Measurements from ENCODE around the gene MON1B.

MON1B gene

GRCh38 chr16:77246150-77246549 is 55.2 kb downstream of the MON1B start:
- no CpG with 5 or more reads among the region's 2 CpGs for WGBS (ENCODE audit: insufficient coverage, insufficient read length)
- DNase-seq (ENCODE audit: low read depth, low spot score): no peak
- no peaks in the 10 kb centered on the region for H3K27me3 ChIP-seq (ENCODE audit: control insufficient read depth, insufficient read depth, low read length)

DNA sequence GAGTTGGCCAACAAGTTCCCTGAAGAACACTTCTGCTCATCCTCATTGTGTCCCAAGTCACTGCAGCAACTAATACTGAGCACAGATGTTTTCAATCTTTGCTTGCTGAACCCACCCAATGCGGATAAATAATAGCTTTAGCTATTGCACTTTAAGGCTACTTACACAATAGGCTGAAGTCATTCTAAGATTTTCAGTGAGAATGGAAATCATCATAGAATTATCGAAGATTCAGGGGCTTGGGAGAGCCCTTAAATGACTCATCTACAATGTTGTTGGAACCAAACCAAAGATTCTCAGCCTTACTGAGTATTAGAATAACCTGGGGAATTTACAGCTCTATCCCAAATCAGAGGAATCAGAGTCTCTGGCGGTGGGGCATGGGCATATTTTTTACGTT is 59.4 kb downstream of the MON1B start:
- no peaks in the 10 kb centered on the region for H3K9me3 ChIP-seq (ENCODE audit: control insufficient read depth, insufficient read depth, low read length)
- H3K4me3 ChIP-seq (ENCODE audit: low read length): no peak overlapping the region
- no peaks in the 10 kb centered on the region for H3K27me3 ChIP-seq (ENCODE audit: control insufficient read depth, insufficient read depth, low read length)
- WGBS (ENCODE audit: insufficient coverage, insufficient read length): no CpG with 5 or more reads among the region's 4 CpGs
- H3K36me3 ChIP-seq (ENCODE audit: control insufficient read depth, insufficient read depth, low read length): no peaks in the 10 kb centered on the region
- H3K4me1 ChIP-seq (ENCODE audit: control insufficient read depth, insufficient read depth, low read length): no peaks in the 10 kb centered on the region
- no peak for DNase-seq (ENCODE audit: low read depth, low spot score)
- no peak overlapping the region for H3K27ac ChIP-seq (ENCODE audit: low read length)

More at GRCh38 chr16:77246150-77246549, 55.2 kb downstream of the MON1B start:
- Histone ChIP-seq H3K4me3 (ENCODE audit: low read length) (no peak overlapping the region), H3K36me3 (ENCODE audit: control insufficient read depth, insufficient read depth, low read length) (no peaks in the 10 kb centered on the region), H3K9me3 (ENCODE audit: control insufficient read depth, insufficient read depth, low read length) (no peaks in the 10 kb centered on the region), H3K4me1 (ENCODE audit: control insufficient read depth, insufficient read depth, low read length) (no peaks in the 10 kb centered on the region), H3K27ac (ENCODE audit: low read length) (no peak overlapping the region)
